GM21723 (cell line): Measurements from ENCODE around the gene TPRN.

Experiments
- ATAC-seq: cut with Tn5 transposase; IDR thresholded peaks from one replicate; pipeline ENCODE4 v1.9.1; 2021; ENCODE audit warnings: mild to moderate bottlenecking, moderate library complexity; ENCODE audit not compliant: unreplicated experiment

Gene TPRN

DNA sequence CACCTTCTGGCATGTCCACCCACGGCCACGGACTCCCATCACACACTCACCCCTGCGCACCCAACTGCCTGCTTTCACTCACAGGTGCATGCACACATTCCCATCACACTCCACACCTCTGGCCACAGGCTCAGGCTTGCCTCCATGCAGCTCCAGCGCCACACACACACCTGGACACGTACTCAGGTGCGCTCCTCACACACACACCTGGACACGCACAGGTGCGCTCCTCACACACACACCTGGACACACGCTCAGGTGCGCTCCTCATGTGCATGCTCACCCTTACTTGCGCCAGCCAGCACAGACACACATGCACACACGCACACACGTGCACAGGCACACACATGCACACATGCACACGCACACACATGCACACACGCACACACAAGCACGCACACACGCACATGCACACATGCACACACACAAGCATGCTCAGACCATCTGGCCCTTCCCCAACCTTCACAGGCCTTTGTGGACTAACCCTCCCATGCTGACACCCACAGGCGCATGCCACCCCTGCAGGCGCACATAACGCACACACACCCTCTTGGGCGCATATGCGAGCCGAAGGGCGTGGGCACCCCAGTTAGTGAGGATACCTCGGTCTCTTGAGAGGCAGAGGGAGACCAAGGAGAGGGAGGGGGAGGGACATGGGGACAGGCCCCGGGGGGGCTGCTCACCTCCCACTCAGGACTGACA is 53.3 kb downstream of the TPRN start:
- no peak for ATAC-seq

DNA sequence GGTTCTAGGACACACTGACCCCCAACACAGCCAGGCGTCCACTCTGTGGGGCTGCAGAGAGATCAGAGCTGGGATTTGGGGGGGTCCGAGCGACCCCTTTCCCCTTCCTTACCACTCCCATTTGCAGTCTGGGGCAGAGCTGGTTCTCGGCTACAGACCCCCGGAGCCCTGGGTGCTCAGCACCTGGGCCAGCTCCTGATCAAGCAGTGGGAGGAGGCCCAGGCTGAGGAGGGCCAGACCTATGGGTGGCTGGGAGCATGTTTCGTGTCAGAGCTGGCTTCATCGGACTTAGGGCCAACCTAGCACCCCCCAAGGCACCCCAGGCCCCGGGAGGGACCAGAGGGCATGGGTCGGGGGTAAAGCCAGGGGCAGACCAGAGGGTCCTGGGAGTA is 54.0 kb downstream of the TPRN start:
- ATAC-seq: no peak

DNA sequence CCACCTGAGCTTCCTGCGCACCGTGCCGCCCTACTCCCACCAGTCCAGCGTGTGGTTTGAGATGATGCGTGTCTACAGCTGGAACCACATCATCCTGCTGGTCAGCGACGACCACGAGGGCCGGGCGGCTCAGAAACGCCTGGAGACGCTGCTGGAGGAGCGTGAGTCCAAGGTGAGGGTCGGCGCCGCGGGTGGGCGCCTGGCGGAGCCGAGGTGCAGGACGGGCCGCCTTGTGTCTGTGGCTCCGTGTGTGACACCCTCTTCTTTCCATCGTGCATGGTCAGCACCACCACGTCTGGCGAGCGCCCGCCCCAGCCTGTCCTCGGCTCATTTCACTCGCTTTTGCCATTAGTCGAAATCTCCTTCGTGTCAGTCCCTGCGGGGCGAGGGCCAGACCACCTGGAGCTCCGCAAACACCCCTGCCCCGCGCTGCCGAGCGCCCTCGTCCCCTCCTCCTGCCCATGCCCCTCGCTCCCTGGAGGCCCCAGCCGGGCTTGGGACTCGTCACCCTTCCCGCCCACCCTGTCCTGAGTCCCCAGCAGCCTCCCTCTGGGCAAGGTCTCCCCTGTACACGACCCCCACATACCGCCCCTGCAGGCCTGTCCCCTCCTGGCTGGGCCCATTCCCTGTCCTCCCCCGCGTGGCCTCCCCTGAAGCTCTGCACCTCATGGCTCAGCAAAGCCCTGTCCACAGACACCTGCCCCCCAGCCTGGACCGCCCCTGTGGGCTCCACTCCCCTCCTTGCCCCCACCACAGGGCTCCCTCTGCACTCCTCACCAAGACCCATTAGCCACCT is 54.6 kb downstream of the TPRN start:
- no peak for ATAC-seq

DNA sequence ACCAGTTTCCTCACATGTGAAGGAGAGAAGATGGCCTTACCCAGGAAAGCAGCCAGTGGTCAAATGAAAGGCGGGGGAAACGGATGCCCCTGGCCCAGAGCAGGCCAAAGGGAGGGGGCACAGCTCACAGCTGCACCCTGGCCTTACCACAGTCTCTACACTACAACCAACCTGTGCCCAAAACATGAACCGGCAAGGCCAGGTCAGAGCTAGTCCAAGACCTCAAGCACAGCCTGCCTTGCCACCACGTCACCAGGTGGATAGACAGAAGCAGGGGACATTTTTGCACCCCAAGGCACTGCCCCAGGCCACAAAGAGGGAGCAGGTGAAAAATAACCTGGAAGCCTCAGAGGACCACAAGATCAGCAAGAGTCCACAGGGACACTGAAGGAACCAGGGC is 57.1 kb downstream of the TPRN start:
- no peak for ATAC-seq

DNA sequence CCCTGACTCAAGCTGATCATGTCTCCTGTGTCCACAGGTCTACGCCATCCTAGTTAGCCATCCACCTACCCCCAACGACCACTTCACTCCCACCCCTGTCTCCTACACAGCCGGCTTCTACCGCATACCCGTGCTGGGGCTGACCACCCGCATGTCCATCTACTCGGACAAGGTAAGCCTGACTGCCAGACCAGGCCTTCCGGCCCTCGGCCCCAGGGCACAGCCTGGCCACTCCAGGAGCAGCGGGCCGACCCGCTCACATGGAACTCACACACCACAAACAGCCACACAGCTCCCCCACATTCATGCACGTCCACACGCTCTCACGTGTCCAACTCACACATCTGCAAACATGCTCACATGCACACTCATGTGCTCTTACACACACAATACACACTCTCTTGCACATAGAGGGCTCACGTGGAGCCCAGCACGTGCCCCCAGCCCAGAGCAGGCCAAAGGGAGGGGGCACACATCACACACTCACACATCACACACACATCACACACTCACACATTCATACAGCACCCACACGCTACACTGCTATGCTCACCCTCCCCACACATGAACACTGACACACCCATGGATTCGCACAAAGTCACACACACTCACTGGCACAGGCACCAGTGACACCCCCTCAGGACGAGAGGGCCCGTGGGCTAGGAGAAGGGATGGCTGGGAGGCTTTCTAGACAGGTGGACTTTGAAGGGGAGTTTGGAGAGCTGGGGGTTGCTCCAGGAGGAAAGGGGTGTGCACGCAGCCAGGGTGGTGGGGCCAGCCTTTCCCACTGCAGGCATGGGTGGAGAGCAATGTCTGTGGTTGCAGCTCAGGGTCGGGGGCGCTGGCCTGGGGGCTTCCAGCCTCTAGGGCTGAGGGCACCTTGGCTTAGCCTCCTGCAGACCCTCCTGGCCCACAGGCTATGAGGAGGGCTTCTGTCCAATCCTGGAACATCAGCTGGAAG is 58.3 kb downstream of the TPRN start:
- no peak for ATAC-seq
